ENCODE data around the gene IGDCC3. TPM values are rescaled to one million over a fixed set of nuclear protein-coding genes. Genes with fewer than 3 reads are reported as not detected.

IGDCC3 gene
- total RNA-seq, 6 experiments from 2014 or later: not detected

DNA sequence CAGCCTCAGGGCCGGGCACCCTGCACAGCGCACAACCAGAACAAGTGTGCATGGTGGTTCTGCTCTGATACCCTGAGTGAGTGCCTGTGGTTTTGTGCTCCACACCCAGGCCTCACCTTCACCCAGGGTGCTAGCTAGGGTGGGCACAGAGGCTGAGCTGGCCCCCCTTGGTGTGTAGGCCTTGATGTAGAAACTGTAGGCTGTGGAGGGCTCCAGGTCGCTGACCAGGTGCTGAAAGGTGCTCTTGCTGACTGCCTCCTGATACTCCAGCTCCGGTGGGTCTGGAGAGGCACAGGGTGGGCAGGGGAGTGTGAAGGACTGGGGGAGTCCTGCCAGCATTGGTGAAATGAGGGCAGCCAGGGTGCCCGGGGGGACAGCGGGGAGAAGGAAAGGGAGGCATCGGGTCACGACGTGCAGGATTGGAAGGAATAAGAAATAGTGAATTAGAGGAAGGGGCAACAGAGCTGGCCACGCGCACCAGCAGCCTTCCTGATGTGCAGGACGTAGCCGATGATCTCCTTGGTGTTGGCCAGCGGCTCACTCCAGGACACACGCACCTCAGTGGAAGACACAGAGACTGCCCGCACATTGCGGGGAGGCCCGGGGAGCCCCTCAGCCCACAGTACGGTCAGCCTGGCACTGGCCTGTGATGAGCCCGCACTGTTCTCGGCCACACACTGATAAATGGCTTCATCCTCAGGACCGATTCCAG is 46.7 kb downstream of the IGDCC3 start:
- no peak overlapping the region for H3K27ac Mint-ChIP-seq
- no peak for DNase-seq
- TF ChIP-seq, protein P1, sequence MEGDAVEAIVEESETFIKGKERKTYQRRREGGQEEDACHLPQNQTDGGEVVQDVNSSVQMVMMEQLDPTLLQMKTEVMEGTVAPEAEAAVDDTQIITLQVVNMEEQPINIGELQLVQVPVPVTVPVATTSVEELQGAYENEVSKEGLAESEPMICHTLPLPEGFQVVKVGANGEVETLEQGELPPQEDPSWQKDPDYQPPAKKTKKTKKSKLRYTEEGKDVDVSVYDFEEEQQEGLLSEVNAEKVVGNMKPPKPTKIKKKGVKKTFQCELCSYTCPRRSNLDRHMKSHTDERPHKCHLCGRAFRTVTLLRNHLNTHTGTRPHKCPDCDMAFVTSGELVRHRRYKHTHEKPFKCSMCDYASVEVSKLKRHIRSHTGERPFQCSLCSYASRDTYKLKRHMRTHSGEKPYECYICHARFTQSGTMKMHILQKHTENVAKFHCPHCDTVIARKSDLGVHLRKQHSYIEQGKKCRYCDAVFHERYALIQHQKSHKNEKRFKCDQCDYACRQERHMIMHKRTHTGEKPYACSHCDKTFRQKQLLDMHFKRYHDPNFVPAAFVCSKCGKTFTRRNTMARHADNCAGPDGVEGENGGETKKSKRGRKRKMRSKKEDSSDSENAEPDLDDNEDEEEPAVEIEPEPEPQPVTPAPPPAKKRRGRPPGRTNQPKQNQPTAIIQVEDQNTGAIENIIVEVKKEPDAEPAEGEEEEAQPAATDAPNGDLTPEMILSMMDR (IDR thresholded peaks at IDR 0.05): no peak
- no peaks in the 10 kb centered on the region for H3K9me3 Mint-ChIP-seq
- H3K4me1 Mint-ChIP-seq (ENCODE audit: low read depth): no peaks in the 10 kb centered on the region
- H3K36me3 Mint-ChIP-seq (ENCODE audit: low read depth): no peaks in the 10 kb centered on the region
- peaks cover 28% of the 10 kb centered on the region for H3K27me3 Mint-ChIP-seq (ENCODE audit: insufficient read depth)
- no peak overlapping the region for H3K4me3 Mint-ChIP-seq

- no peak overlapping the region for H3K27ac Mint-ChIP-seq
- no peaks in the 10 kb centered on the region for H3K36me3 Mint-ChIP-seq (ENCODE audit: low read depth)
- H3K4me1 Mint-ChIP-seq (ENCODE audit: low read depth): no peaks in the 10 kb centered on the region
- TF ChIP-seq, protein P1 (IDR thresholded peaks at IDR 0.05): no peak
- no peak for DNase-seq
- H3K9me3 Mint-ChIP-seq: no peaks in the 10 kb centered on the region
- peaks cover 21% of the 10 kb centered on the region for H3K27me3 Mint-ChIP-seq (ENCODE audit: insufficient read depth)
- H3K4me3 Mint-ChIP-seq: no peak overlapping the region
Observed at GRCh38 chr15:65329984-65330735, 47.6 kb downstream of the IGDCC3 start.

DNA sequence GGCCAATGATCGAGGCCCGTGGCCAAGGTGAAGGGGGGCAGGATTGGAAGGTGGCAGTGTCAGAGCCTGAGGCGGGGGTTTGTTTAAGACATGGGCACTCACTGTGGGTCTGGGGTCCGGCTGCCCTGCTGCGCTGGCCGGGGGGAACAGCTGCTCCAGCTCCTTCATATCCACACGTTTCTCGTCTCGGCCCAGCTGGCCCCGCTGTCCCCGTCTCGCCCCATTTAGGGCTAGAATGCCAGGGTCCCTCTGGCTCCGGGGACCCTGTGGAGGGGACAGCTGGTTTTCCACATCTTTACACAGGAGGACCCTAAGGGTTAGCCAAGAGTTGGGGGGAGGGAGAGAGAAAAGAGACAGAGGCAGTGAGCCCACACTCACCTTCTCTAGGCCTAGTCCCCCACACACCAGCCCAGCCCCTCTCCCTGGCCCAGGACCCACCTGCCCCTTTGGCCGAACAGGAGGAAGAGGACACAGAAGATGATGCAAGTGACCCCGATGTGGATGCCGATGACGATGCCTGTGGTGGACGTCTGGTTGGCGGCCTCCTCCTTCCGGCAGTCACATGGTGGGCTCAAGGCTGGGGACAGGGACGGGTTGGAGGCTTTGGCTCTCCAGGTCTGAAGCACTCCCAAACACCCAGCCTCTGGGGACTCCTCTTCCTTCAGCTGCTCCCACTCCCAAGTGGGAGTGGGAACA is 48.4 kb downstream of the IGDCC3 start:
- TF ChIP-seq, protein P1 (IDR thresholded peaks at IDR 0.05): no peak
- H3K4me1 Mint-ChIP-seq (ENCODE audit: low read depth): no peaks in the 10 kb centered on the region
- H3K27me3 Mint-ChIP-seq (ENCODE audit: insufficient read depth): peaks cover 19% of the 10 kb centered on the region
- H3K4me3 Mint-ChIP-seq: no peak overlapping the region
- H3K9me3 Mint-ChIP-seq: no peaks in the 10 kb centered on the region
- H3K36me3 Mint-ChIP-seq (ENCODE audit: low read depth): no peaks in the 10 kb centered on the region
- no peak overlapping the region for H3K27ac Mint-ChIP-seq
- DNase-seq: no peak

DNA sequence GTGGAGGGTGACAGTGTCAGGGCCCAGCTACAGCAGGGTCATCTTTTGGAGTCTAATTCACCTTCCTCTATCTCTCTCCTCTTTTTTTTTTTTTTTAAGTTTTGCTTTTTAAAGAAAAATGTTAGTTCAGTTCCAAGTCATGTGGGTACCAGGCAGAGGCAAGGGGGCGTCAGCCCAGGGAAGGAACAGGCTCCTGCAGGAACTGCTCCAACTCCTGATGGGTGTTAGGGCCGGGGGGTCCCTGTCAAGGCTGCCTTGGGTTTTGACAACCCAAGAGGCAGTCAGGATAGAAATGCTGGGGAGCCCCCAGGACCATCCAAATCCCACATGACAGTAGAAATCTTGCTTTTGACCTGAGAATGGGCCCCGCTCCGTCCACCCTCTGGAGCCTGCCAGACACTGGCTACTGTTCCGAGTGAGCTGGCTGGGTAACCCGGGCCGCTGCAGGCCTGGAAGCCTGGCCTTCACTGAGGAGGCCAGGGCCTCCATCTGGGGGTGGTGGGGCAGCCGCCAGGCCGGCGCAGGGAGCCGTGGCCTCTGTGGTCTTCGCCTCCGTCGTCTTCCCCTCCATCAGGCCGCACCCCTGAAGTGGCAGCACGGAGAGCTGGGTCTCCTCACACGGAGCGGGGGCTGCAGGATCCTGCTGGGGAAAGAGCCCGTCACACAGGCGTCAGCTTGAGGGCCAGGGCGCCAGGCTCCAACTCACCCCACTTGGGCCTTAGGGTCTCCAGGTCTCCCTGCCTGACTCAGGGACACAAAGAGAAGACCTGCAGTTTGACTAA is 49.1 kb downstream of the IGDCC3 start:
- TF ChIP-seq, protein P1 (IDR thresholded peaks at IDR 0.05): no peak
- Mint-ChIP-seq H3K4me1 (ENCODE audit: low read depth) (no peaks in the 10 kb centered on the region), H3K4me3 (no peak overlapping the region), H3K36me3 (ENCODE audit: low read depth) (no peaks in the 10 kb centered on the region), H3K27me3 (ENCODE audit: insufficient read depth) (peaks cover 19% of the 10 kb centered on the region), H3K9me3 (no peaks in the 10 kb centered on the region), H3K27ac (no peak overlapping the region)
- DNase-seq: no peak

All from HFFc6 (cell line).